Measurements from ENCODE around the gene UBE2J2. TPM values are rescaled to one million over a fixed set of nuclear protein-coding genes. Genes with fewer than 3 reads are reported as not detected.

Gene UBE2J2
- total and polyA plus RNA-seq, 2 donors (not counting 3 experiments of a cell fraction or from before 2014, with no cell fraction given) = 60.7 to 80.7 TPM

GRCh38 chr1:1241588-1242219 is 31.9 kb downstream of the UBE2J2 start:
- dilution Hi-C loops (cut with MboI; ENCODE audit: extremely low pct_ligation_motif_present, low sequenced_read_pairs) (no loop called here), intact Hi-C loops (cut with micrococcal nuclease) (no loop called here)
- no TSS peak for BruUV-seq (replicated peaks)
- no peak overlapping the region for H3K4me3 ChIP-seq (replicated peaks in 1 of 3; ENCODE audit: insufficient read depth in 1 of 3, low read depth in 1 of 3, low read length in 3 of 3)
- TF ChIP-seq CTCF (IDR thresholded peaks at IDR 0.05; ENCODE audit: extremely low read depth in 1 of 2, insufficient read depth in 1 of 2, low read depth in 1 of 2, low read length in 2 of 2) = no peak
- TF ChIP-seq MYC (IDR thresholded peaks at IDR 0.05; ENCODE audit: low read depth, low read length) = no peak
- no peak overlapping the region for H2AFZ ChIP-seq (ENCODE audit: low read depth, low read length)
- H3K27ac ChIP-seq (ENCODE audit: insufficient read depth, low read depth, low read length) = no peak overlapping the region
- H3K36me3 ChIP-seq (ENCODE audit: control insufficient read depth in 2 of 2, extremely low read depth in 1 of 2, insufficient read depth in 2 of 2, low read length in 2 of 2) = no peaks in the 10 kb centered on the region
- H4K20me1 ChIP-seq (replicated peaks; ENCODE audit: control insufficient read depth, extremely low read depth, insufficient read depth, low read length) = no peaks in the 10 kb centered on the region
- peaks cover 0 to 5% of the 10 kb centered on the region in 2 experiments for H3K27me3 ChIP-seq (ENCODE audit: control insufficient read depth in 2 of 2, insufficient read depth in 2 of 2, low read length in 2 of 2)
- ChIA-PET POLR2A (no interaction called here), CTCF (interaction anchor here (1.2 kb wide), 1 partner anchor 50 kb away, joined by 3 read pairs; no protein-coding TSS in a partner anchor)
- FAIRE-seq (no peak), DNase-seq (ENCODE audit: low read depth, low spot score) (no peak)
- H3K4me2 ChIP-seq (ENCODE audit: insufficient read depth, low read length) = no peak overlapping the region
- H3K9me1 ChIP-seq (replicated peaks; ENCODE audit: control insufficient read depth, extremely low read depth, insufficient read depth, low read length) = no peaks in the 10 kb centered on the region
- no peaks in the 10 kb centered on the region for H3K4me1 ChIP-seq (ENCODE audit: control insufficient read depth, extremely low read depth, insufficient read depth, low read length)
- no peak overlapping the region for H3K9ac ChIP-seq (replicated peaks; ENCODE audit: extremely low read depth, insufficient read depth, low read length)
- H3K9me3 ChIP-seq (replicated peaks; ENCODE audit: control insufficient read depth, insufficient read depth, low read length) = no peaks in the 10 kb centered on the region
- no peaks in the 10 kb centered on the region for H3K79me2 ChIP-seq (ENCODE audit: control insufficient read depth, insufficient read depth, low read length)

- Histone ChIP-seq H3K27ac (ENCODE audit: insufficient read depth, low read depth, low read length) (no peak overlapping the region), H3K4me1 (ENCODE audit: control insufficient read depth, extremely low read depth, insufficient read depth, low read length) (no peaks in the 10 kb centered on the region), H3K9ac (replicated peaks; ENCODE audit: extremely low read depth, insufficient read depth, low read length) (no peak overlapping the region), H3K27me3 (ENCODE audit: control insufficient read depth in 2 of 2, insufficient read depth in 2 of 2, low read length in 2 of 2) (no peaks in the 10 kb centered on the region), H4K20me1 (replicated peaks; ENCODE audit: control insufficient read depth, extremely low read depth, insufficient read depth, low read length) (no peaks in the 10 kb centered on the region), H3K4me3 (replicated peaks in 1 of 3; ENCODE audit: insufficient read depth in 1 of 3, low read depth in 1 of 3, low read length in 3 of 3) (no peak overlapping the region), H3K9me3 (replicated peaks; ENCODE audit: control insufficient read depth, insufficient read depth, low read length) (no peaks in the 10 kb centered on the region), H3K9me1 (replicated peaks; ENCODE audit: control insufficient read depth, extremely low read depth, insufficient read depth, low read length) (no peaks in the 10 kb centered on the region), H3K79me2 (ENCODE audit: control insufficient read depth, insufficient read depth, low read length) (no peaks in the 10 kb centered on the region), H2AFZ (ENCODE audit: low read depth, low read length) (no peak overlapping the region), H3K4me2 (ENCODE audit: insufficient read depth, low read length) (no peak overlapping the region), H3K36me3 (ENCODE audit: control insufficient read depth in 2 of 2, extremely low read depth in 1 of 2, insufficient read depth in 2 of 2, low read length in 2 of 2) (no peaks in the 10 kb centered on the region)
- DNase-seq (ENCODE audit: low read depth, low spot score) = no peak
- dilution Hi-C loops (cut with MboI; ENCODE audit: extremely low pct_ligation_motif_present, low sequenced_read_pairs) = no loop called here
- intact Hi-C loops (cut with micrococcal nuclease) = no loop called here
- ChIA-PET CTCF (no interaction called here), POLR2A (no interaction called here)
- no peak for TF ChIP-seq MYC (IDR thresholded peaks at IDR 0.05; ENCODE audit: low read depth, low read length)
- TF ChIP-seq EZH2 (IDR thresholded peaks at IDR 0.05; ENCODE audit: borderline replicate concordance, low read depth, low read length, severe bottlenecking) = no peak
- no peak for TF ChIP-seq POLR2AphosphoS5 (IDR thresholded peaks at IDR 0.05; ENCODE audit: insufficient read depth, low read depth, low read length)
- TF ChIP-seq CTCF (IDR thresholded peaks at IDR 0.05; ENCODE audit: extremely low read depth in 1 of 2, insufficient read depth in 1 of 2, low read depth in 1 of 2, low read length in 2 of 2) = no peak
- no peak for TF ChIP-seq JUN (IDR thresholded peaks at IDR 0.05; ENCODE audit: borderline replicate concordance, insufficient read depth, insufficient read length, low read depth)
- no peak for TF ChIP-seq MAX (IDR thresholded peaks at IDR 0.05; ENCODE audit: insufficient read depth, insufficient read length)
- no peak for TF ChIP-seq POLR2A (IDR thresholded peaks at IDR 0.05; ENCODE audit: low read depth, low read length)
- TF ChIP-seq FOS (IDR thresholded peaks at IDR 0.05; ENCODE audit: borderline replicate concordance, insufficient read depth, low read length) = no peak
- no peak for TF ChIP-seq GATA2 (IDR thresholded peaks at IDR 0.05; ENCODE audit: insufficient read depth, insufficient read length, low read depth, low read length)
- BruUV-seq (replicated peaks) = no TSS peak
- FAIRE-seq = no peak
Observed at GRCh38 chr1:1240822-1241587, 32.6 kb downstream of the UBE2J2 start.
